Parathyroid adenoma (tissue), 2 donors: ENCODE data around the gene ITPR2.

Experiments
- H2AFZ ChIP-seq: fragments of 300-600 bp; sonication (generic); one replicate; pipeline ENCODE4 v1.7.0; 2017; ENCODE audit warnings: antibody characterized with exemption, mild to moderate bottlenecking
- H3K27ac ChIP-seq: fragments of 300-600 bp; sonication (generic); one replicate; pipeline ENCODE4 v1.7.0; 2017
- H3K27me3 ChIP-seq: fragments of 300-600 bp; sonication (generic); one replicate; pipeline ENCODE4 v1.7.0; 2017; ENCODE audit warnings: low read length; ENCODE audit not compliant: control insufficient read depth, insufficient read depth
- H3K36me3 ChIP-seq: fragments of 300-600 bp; sonication (generic); one replicate; pipeline ENCODE4 v1.7.0; 2017; ENCODE audit warnings: low read length; ENCODE audit not compliant: control insufficient read depth, insufficient read depth
- H3K4me1 ChIP-seq: fragments of 300-600 bp; sonication (generic); one replicate; pipeline ENCODE4 v1.7.0; 2017; ENCODE audit warnings: control low read depth
- H3K4me2 ChIP-seq: fragments of 300-600 bp; sonication (generic); one replicate; pipeline ENCODE4 v1.7.0; 2017; ENCODE audit warnings: low read length
- H3K4me3 ChIP-seq: fragments of 300-600 bp; sonication (generic); one replicate; pipeline ENCODE4 v1.7.0; 2017; ENCODE audit warnings: low read depth, low read length
- H3K79me2 ChIP-seq: fragments of 300-600 bp; sonication (generic); one replicate; pipeline ENCODE4 v1.7.0; 2017; ENCODE audit warnings: control low read depth
- H3K9ac ChIP-seq: fragments of 300-600 bp; sonication (generic); one replicate; pipeline ENCODE4 v1.7.0; 2017; ENCODE audit warnings: mild to moderate bottlenecking
- H3K9me3 ChIP-seq: fragments of 300-600 bp; sonication (generic); one replicate; pipeline ENCODE4 v1.7.0; 2017; ENCODE audit warnings: low read length; ENCODE audit not compliant: control insufficient read depth
- CTCF ChIP-seq: fragments of 300-600 bp; sonication (generic); IDR thresholded peaks from one replicate; pipeline ENCODE4 v1.7.0; 2017; ENCODE audit warnings: antibody characterized with exemption, mild to moderate bottlenecking
- donor health status: primary hyperparathyroidism.

Gene ITPR2

GRCh38 chr12:26768611-26769603, 64.1 kb downstream of the ITPR2 start:
- no peak for TF ChIP-seq CTCF
- Histone ChIP-seq H3K4me1 (no peaks in the 10 kb centered on the region), H3K4me3 (no peak overlapping the region), H3K9me3 (no peaks in the 10 kb centered on the region), H3K27ac (no peak overlapping the region), H2AFZ (no peak overlapping the region), H3K9ac (no peak overlapping the region), H3K4me2 (no peak overlapping the region), H3K36me3 (no peaks in the 10 kb centered on the region), H3K27me3 (no peaks in the 10 kb centered on the region), H3K79me2 (no peaks in the 10 kb centered on the region)

- H2AFZ ChIP-seq = no peak overlapping the region
- no peaks in the 10 kb centered on the region for H3K27me3 ChIP-seq
- no peaks in the 10 kb centered on the region for H3K4me1 ChIP-seq
- H3K36me3 ChIP-seq = no peaks in the 10 kb centered on the region
- H3K9ac ChIP-seq = no peak overlapping the region
- no peak overlapping the region for H3K4me3 ChIP-seq
- no peak overlapping the region for H3K4me2 ChIP-seq
- no peak for TF ChIP-seq CTCF
- H3K79me2 ChIP-seq = no peaks in the 10 kb centered on the region
- no peaks in the 10 kb centered on the region for H3K9me3 ChIP-seq
- H3K27ac ChIP-seq = no peak overlapping the region
Observed at GRCh38 chr12:26767865-26768264, 65.1 kb downstream of the ITPR2 start.

- Histone ChIP-seq H3K9ac (no peak overlapping the region), H3K4me1 (no peaks in the 10 kb centered on the region)
Observed at GRCh38 chr12:26767116-26767515, 65.9 kb downstream of the ITPR2 start.

GRCh38 chr12:26762186-26762585, 70.8 kb downstream of the ITPR2 start:
- no peak overlapping the region for H3K9ac ChIP-seq
- H3K27ac ChIP-seq = no peak overlapping the region
- peaks cover 4% of the 10 kb centered on the region for H3K9me3 ChIP-seq
- H3K4me1 ChIP-seq = no peaks in the 10 kb centered on the region
- peaks cover 12% of the 10 kb centered on the region for H3K79me2 ChIP-seq
- no peaks in the 10 kb centered on the region for H3K27me3 ChIP-seq
- H3K36me3 ChIP-seq = no peaks in the 10 kb centered on the region
- H2AFZ ChIP-seq = no peak overlapping the region
- no peak for TF ChIP-seq CTCF
- no peak overlapping the region for H3K4me3 ChIP-seq
- H3K4me2 ChIP-seq = no peak overlapping the region

More at GRCh38 chr12:26767116-26767515, 65.9 kb downstream of the ITPR2 start:
- no peaks in the 10 kb centered on the region for H3K27me3 ChIP-seq
- H3K9me3 ChIP-seq = peaks cover 3% of the 10 kb centered on the region
- TF ChIP-seq CTCF = no peak
- H3K79me2 ChIP-seq = no peaks in the 10 kb centered on the region
- H3K27ac ChIP-seq = no peak overlapping the region
- no peak overlapping the region for H3K4me2 ChIP-seq
- no peak overlapping the region for H3K4me3 ChIP-seq
- H2AFZ ChIP-seq = no peak overlapping the region
- no peaks in the 10 kb centered on the region for H3K36me3 ChIP-seq
